Fibroblast of lung (primary cell): ENCODE data around the gene ARHGEF7.

ENCODE experiments used
- EZH2 ChIP-seq: IDR thresholded peaks from 2 replicates; pipeline ENCODE4 v1.5.1; 2012; ENCODE audit warnings: low read length, control low read depth, mild to moderate bottlenecking; ENCODE audit errors: missing control alignments
- TF ChIP-seq, protein P1 (sequence below), 2 donors: IDR thresholded peaks in 1 of 2; conservative IDR thresholded peaks in 1 of 2; 1 replicate in 1 of 2; 2 replicates in 1 of 2; pipeline ENCODE4 v1.5.1; 2011 to 2012; ENCODE audit warnings: low read length in 2 of 2, control low read depth in 1 of 2, inconsistent platforms in 1 of 2, low read depth in 1 of 2, mild to moderate bottlenecking in 1 of 2

DNA sequence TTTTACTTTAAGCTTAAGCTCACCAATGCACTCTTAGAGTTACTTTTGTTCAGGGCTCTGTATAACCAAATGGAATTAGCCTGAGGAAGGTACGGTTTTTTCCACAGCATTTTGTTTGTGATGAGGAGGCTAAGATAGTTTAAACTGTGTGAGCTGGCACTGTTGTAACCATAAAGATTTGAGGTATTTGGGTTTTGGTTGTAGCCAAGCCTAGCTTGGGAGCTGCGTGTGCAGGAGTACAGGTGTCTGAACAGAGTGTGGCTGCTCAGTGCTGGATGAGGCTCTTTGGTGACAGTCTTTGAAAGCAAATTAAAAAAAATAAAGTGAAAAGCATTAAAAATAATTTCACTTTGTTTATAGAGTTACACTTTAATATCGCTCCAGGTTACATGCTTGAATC, 56.0 kb downstream of the ARHGEF7 start:
- TF ChIP-seq, protein P1, sequence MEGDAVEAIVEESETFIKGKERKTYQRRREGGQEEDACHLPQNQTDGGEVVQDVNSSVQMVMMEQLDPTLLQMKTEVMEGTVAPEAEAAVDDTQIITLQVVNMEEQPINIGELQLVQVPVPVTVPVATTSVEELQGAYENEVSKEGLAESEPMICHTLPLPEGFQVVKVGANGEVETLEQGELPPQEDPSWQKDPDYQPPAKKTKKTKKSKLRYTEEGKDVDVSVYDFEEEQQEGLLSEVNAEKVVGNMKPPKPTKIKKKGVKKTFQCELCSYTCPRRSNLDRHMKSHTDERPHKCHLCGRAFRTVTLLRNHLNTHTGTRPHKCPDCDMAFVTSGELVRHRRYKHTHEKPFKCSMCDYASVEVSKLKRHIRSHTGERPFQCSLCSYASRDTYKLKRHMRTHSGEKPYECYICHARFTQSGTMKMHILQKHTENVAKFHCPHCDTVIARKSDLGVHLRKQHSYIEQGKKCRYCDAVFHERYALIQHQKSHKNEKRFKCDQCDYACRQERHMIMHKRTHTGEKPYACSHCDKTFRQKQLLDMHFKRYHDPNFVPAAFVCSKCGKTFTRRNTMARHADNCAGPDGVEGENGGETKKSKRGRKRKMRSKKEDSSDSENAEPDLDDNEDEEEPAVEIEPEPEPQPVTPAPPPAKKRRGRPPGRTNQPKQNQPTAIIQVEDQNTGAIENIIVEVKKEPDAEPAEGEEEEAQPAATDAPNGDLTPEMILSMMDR (conservative IDR thresholded peaks at IDR 0.05 in 1 of 2, IDR thresholded peaks at IDR 0.05 in 1 of 2; ENCODE audit: low read depth in 1 of 2, low read length in 2 of 2): no peak
- no peak for TF ChIP-seq EZH2
